Activated CD4-positive, alpha-beta memory T cell treated with anti-CD3 and anti-CD28 coated beads for 36 hours (primary cell): ENCODE results near the gene NADSYN1. TPM values are rescaled to one million over a fixed set of nuclear protein-coding genes. Genes with fewer than 3 reads are reported as not detected.

ENCODE experiments used
- CTCF ChIA-PET: fragments of 350-600 bp; sonication (Branson Sonifier 250); formaldehyde crosslinking; loops from one replicate; lab custom pipeline; 2021; ENCODE audit warnings: antibody characterized with exemption, inconsistent platforms; lab: Charles Lee
- POLR2A ChIA-PET: fragments of 350-600 bp; sonication (Branson Sonifier 250); formaldehyde crosslinking; loops from one replicate; lab custom pipeline; 2021; ENCODE audit warnings: antibody characterized with exemption; lab: Charles Lee
- DNase-seq: peaks from one replicate; pipeline ENCODE4 v3.0.0-alpha.2; 2020
- H3K27ac Mint-ChIP-seq: one replicate; pipeline ENCODE4 v1.8.0; 2021; ENCODE audit warnings: mixed read lengths
- H3K27me3 Mint-ChIP-seq: one replicate; pipeline ENCODE4 v1.8.0; 2021; ENCODE audit warnings: mixed read lengths
- H3K36me3 Mint-ChIP-seq: one replicate; pipeline ENCODE4 v1.8.0; 2021; ENCODE audit warnings: mixed read lengths
- H3K4me1 Mint-ChIP-seq: one replicate; pipeline ENCODE4 v1.8.0; 2021; ENCODE audit warnings: low read depth, mixed read lengths
- H3K4me3 Mint-ChIP-seq: one replicate; pipeline ENCODE4 v1.8.0; 2021; ENCODE audit warnings: mild to moderate bottlenecking, mixed read lengths
- H3K9me3 Mint-ChIP-seq: one replicate; pipeline ENCODE4 v1.8.0; 2021; ENCODE audit warnings: mixed read lengths
- intact Hi-C: fragments of 100-400 bp; cut with micrococcal nuclease; formaldehyde crosslinking; loops from one replicate; pipeline ENCODE4 v1.15.1; 2023
- total RNA-seq, 2 experiments: library from RNA; stranded (reverse); gene quantifications; one replicate each; pipeline ENCODE4 v1.2.3, GENCODE V29; 2021

The NADSYN1 gene
- total RNA-seq, 2 experiments from 2014 or later = 85.0 to 91.9 TPM

GRCh38 chr11:71423181-71423790 is 29.7 kb upstream of the NADSYN1 start:
- H3K27me3 Mint-ChIP-seq = peaks cover 5% of the 10 kb centered on the region
- H3K27ac Mint-ChIP-seq = no peak overlapping the region
- no peaks in the 10 kb centered on the region for H3K9me3 Mint-ChIP-seq
- DNase-seq = no peak
- peaks cover 2% of the 10 kb centered on the region for H3K4me1 Mint-ChIP-seq
- CTCF ChIA-PET = no interaction called here
- no peaks in the 10 kb centered on the region for H3K36me3 Mint-ChIP-seq
- POLR2A ChIA-PET = no interaction called here
- intact Hi-C loops = no loop called here
- H3K4me3 Mint-ChIP-seq = no peak overlapping the region

- ChIA-PET CTCF (no interaction called here), POLR2A (no interaction called here)
- Mint-ChIP-seq H3K9me3 (no peaks in the 10 kb centered on the region), H3K27ac (no peak overlapping the region), H3K36me3 (no peaks in the 10 kb centered on the region), H3K27me3 (peaks cover 4% of the 10 kb centered on the region), H3K4me1 (peaks cover 2% of the 10 kb centered on the region), H3K4me3 (no peak overlapping the region)
- intact Hi-C loops = no loop called here
- DNase-seq = no peak
These were observed 27.6 kb upstream of the NADSYN1 start for GRCh38 chr11:71425409-71425808.

GRCh38 chr11:71425860-71426259 is 27.1 kb upstream of the NADSYN1 start:
- peak; percentile 12 for DNase-seq
- CTCF ChIA-PET = no interaction called here
- H3K27me3 Mint-ChIP-seq = no peaks in the 10 kb centered on the region
- no peaks in the 10 kb centered on the region for H3K9me3 Mint-ChIP-seq
- intact Hi-C loops = no loop called here
- H3K4me1 Mint-ChIP-seq = peaks cover 2% of the 10 kb centered on the region
- no peak overlapping the region for H3K27ac Mint-ChIP-seq
- POLR2A ChIA-PET = no interaction called here
- no peak overlapping the region for H3K4me3 Mint-ChIP-seq
- H3K36me3 Mint-ChIP-seq = no peaks in the 10 kb centered on the region

GRCh38 chr11:71426413-71426812 is 26.6 kb upstream of the NADSYN1 start:
- no peak for DNase-seq
- intact Hi-C loops = no loop called here
- Mint-ChIP-seq H3K4me1 (peaks cover 2% of the 10 kb centered on the region), H3K4me3 (no peak overlapping the region), H3K9me3 (no peaks in the 10 kb centered on the region), H3K27me3 (no peaks in the 10 kb centered on the region), H3K36me3 (no peaks in the 10 kb centered on the region), H3K27ac (no peak overlapping the region)
- ChIA-PET POLR2A (no interaction called here), CTCF (no interaction called here)

- Mint-ChIP-seq H3K4me3 (no peak overlapping the region), H3K36me3 (peaks cover under 1% of the 10 kb centered on the region)
These were observed 24.1 kb upstream of the NADSYN1 start for GRCh38 chr11:71428861-71429435.

GRCh38 chr11:71429701-71430100 is 23.3 kb upstream of the NADSYN1 start:
- H3K36me3 Mint-ChIP-seq = peaks cover 5% of the 10 kb centered on the region
- intact Hi-C loops = no loop called here
- CTCF ChIA-PET = interaction anchor here (1.0 kb wide), 1 partner anchor 11 kb away, joined by 3 read pairs; no protein-coding TSS in a partner anchor
- no peak overlapping the region for H3K27ac Mint-ChIP-seq
- H3K4me3 Mint-ChIP-seq = no peak overlapping the region
- H3K27me3 Mint-ChIP-seq = no peaks in the 10 kb centered on the region
- no peaks in the 10 kb centered on the region for H3K9me3 Mint-ChIP-seq
- H3K4me1 Mint-ChIP-seq = peaks cover 2% of the 10 kb centered on the region
- POLR2A ChIA-PET = no interaction called here
- no peak for DNase-seq

More at GRCh38 chr11:71428861-71429435, 24.1 kb upstream of the NADSYN1 start:
- Mint-ChIP-seq H3K27ac (no peak overlapping the region), H3K4me1 (peaks cover 2% of the 10 kb centered on the region), H3K27me3 (no peaks in the 10 kb centered on the region), H3K9me3 (no peaks in the 10 kb centered on the region)
- CTCF ChIA-PET = no interaction called here
- DNase-seq = no peak
- POLR2A ChIA-PET = no interaction called here
- intact Hi-C loops = no loop called here

GRCh38 chr11:71430166-71430565 is 22.8 kb upstream of the NADSYN1 start:
- no peaks in the 10 kb centered on the region for H3K9me3 Mint-ChIP-seq
- H3K27ac Mint-ChIP-seq = no peak overlapping the region
- intact Hi-C loops = no loop called here
- no peaks in the 10 kb centered on the region for H3K27me3 Mint-ChIP-seq
- no peak overlapping the region for H3K4me3 Mint-ChIP-seq
- DNase-seq = no peak
- peaks cover 10% of the 10 kb centered on the region for H3K36me3 Mint-ChIP-seq
- peaks cover 2% of the 10 kb centered on the region for H3K4me1 Mint-ChIP-seq
- ChIA-PET CTCF (interaction anchor here (1.0 kb wide), 1 partner anchor 11 kb away, joined by 3 read pairs; no protein-coding TSS in a partner anchor), POLR2A (no interaction called here)

GRCh38 chr11:71431271-71431670 is 21.7 kb upstream of the NADSYN1 start:
- POLR2A ChIA-PET = no interaction called here
- no peak for DNase-seq
- Mint-ChIP-seq H3K4me3 (no peak overlapping the region), H3K27ac (no peak overlapping the region), H3K9me3 (no peaks in the 10 kb centered on the region), H3K4me1 (peaks cover 2% of the 10 kb centered on the region), H3K36me3 (peaks cover 14% of the 10 kb centered on the region), H3K27me3 (no peaks in the 10 kb centered on the region)
- CTCF ChIA-PET = no interaction called here
- intact Hi-C loops = no loop called here

GRCh38 chr11:71432761-71433647 is 20.0 kb upstream of the NADSYN1 start:
- no peaks in the 10 kb centered on the region for H3K9me3 Mint-ChIP-seq
- no peak overlapping the region for H3K4me3 Mint-ChIP-seq
- ChIA-PET POLR2A (interaction anchor here (1.0 kb wide), 1 partner anchor 11 kb away, joined by 3 read pairs; no protein-coding TSS in a partner anchor), CTCF (no interaction called here)
- no peak overlapping the region for H3K27ac Mint-ChIP-seq
- H3K4me1 Mint-ChIP-seq = no peaks in the 10 kb centered on the region
- H3K36me3 Mint-ChIP-seq = peaks cover 17% of the 10 kb centered on the region
- DNase-seq = no peak
- intact Hi-C loops = no loop called here
- no peaks in the 10 kb centered on the region for H3K27me3 Mint-ChIP-seq

GRCh38 chr11:71433648-71434450 is 19.2 kb upstream of the NADSYN1 start:
- ChIA-PET CTCF (no interaction called here), POLR2A (interaction anchor here (1.0 kb wide), 1 partner anchor 10 kb away, joined by 3 read pairs; no protein-coding TSS in a partner anchor)
- Mint-ChIP-seq H3K27me3 (no peaks in the 10 kb centered on the region), H3K27ac (no peak overlapping the region), H3K4me1 (no peaks in the 10 kb centered on the region), H3K4me3 (no peak overlapping the region), H3K36me3 (peaks cover 21% of the 10 kb centered on the region), H3K9me3 (no peaks in the 10 kb centered on the region)
- intact Hi-C loops = no loop called here
- DNase-seq = no peak

- intact Hi-C loops = no loop called here
- Mint-ChIP-seq H3K9me3 (no peaks in the 10 kb centered on the region), H3K27me3 (no peaks in the 10 kb centered on the region), H3K4me1 (no peaks in the 10 kb centered on the region), H3K36me3 (peaks cover 25% of the 10 kb centered on the region), H3K4me3 (no peak overlapping the region), H3K27ac (no peak overlapping the region)
- POLR2A ChIA-PET = no interaction called here
- no peak for DNase-seq
- CTCF ChIA-PET = no interaction called here
These were observed 18.4 kb upstream of the NADSYN1 start for GRCh38 chr11:71434576-71435130.
